Endothelial cell of umbilical vein (primary cell): ENCODE measurements around the gene SLC49A3. TPM values are rescaled to one million over a fixed set of nuclear protein-coding genes. Genes with fewer than 3 reads are reported as not detected.

Source experiments
- BruUV-seq: library from RNA; stranded (reverse); fragments of 400-500 nt; replicated peaks from 2 replicates; lab custom pipeline; 2021; lab: Mats Ljungman, UMichigan
- CTCF ChIA-PET: fragments of 300-600, 350-600 bp; sonication (Branson Sonifier 250); formaldehyde crosslinking; loops from one replicate; lab custom pipeline; 2021; ENCODE audit warnings: antibody characterized with exemption, inconsistent platforms; lab: Charles Lee
- POLR2A ChIA-PET: fragments of 300-600, 350-600 bp; sonication (Branson Sonifier 250); formaldehyde crosslinking; loops from one replicate; lab custom pipeline; 2021; ENCODE audit warnings: antibody characterized with exemption, inconsistent platforms; lab: Charles Lee
- DNase-seq: peaks from one replicate; pipeline ENCODE4 v3.0.0-alpha.2; 2011; ENCODE audit warnings: low read depth, low spot score
- FAIRE-seq: peaks from 2 replicates; lab custom pipeline; 2011; peaks lifted over from hg19 to GRCh38; lab: Jason Lieb, UNC
- H2AFZ ChIP-seq: 2 replicates; pipeline ENCODE4 v1.6.0; 2012; ENCODE audit warnings: low read depth, low read length, control low read depth, inconsistent platforms
- H3K27ac ChIP-seq: 2 replicates; pipeline ENCODE4 v1.5.1; 2011; ENCODE audit warnings: low read depth, mild to moderate bottlenecking, control low read depth, low read length, moderate library complexity; ENCODE audit not compliant: insufficient read depth
- H3K27me3 ChIP-seq, 2 experiments: 2 replicates each; pipeline versions ENCODE4 v1.6.0 to v1.6.1; 2011; ENCODE audit warnings: low read length in 2 of 2, mixed read lengths in 1 of 2; ENCODE audit not compliant: control insufficient read depth in 2 of 2, insufficient read depth in 2 of 2
- H3K36me3 ChIP-seq, 2 experiments: 2 replicates in 1 of 2; 3 replicates in 1 of 2; pipeline ENCODE4 v1.5.1; 2011; ENCODE audit warnings: low read length in 2 of 2, mild to moderate bottlenecking in 1 of 2, moderate library complexity in 1 of 2; ENCODE audit not compliant: control insufficient read depth in 2 of 2, insufficient read depth in 2 of 2; ENCODE audit errors: extremely low read depth in 1 of 2
- H3K4me1 ChIP-seq: 3 replicates; pipeline ENCODE4 v1.5.1; 2011; ENCODE audit warnings: mild to moderate bottlenecking, low read length; ENCODE audit not compliant: control insufficient read depth, insufficient read depth; ENCODE audit errors: extremely low read depth
- H3K4me2 ChIP-seq: 2 replicates; pipeline ENCODE4 v1.6.1; 2011; ENCODE audit warnings: low read length, control low read depth, mixed read lengths; ENCODE audit not compliant: insufficient read depth
- H3K4me3 ChIP-seq, 3 experiments: fragments of 200-600 bp in 1 of 3; sonication (generic), shearing (Covaris generic) in 1 of 3; replicated peaks in 1 of 3; 2 replicates each; pipeline ENCODE4 v1.5.1; 2011 to 2016; ENCODE audit warnings: control low read depth in 3 of 3, low read length in 3 of 3, mild to moderate bottlenecking in 2 of 3, inconsistent platforms in 1 of 3, low read depth in 1 of 3, moderate library complexity in 1 of 3; ENCODE audit not compliant: insufficient read depth in 1 of 3
- H3K79me2 ChIP-seq: 2 replicates; pipeline ENCODE4 v1.6.0; 2012; ENCODE audit warnings: low read length, inconsistent platforms; ENCODE audit not compliant: control insufficient read depth, insufficient read depth
- H3K9ac ChIP-seq: replicated peaks from 2 replicates; pipeline ENCODE3; 2011; ENCODE audit warnings: low read length, control low read depth; ENCODE audit not compliant: insufficient read depth; ENCODE audit errors: extremely low read depth
- H3K9me1 ChIP-seq: replicated peaks from 3 replicates; pipeline ENCODE4 v1.6.0; 2011; ENCODE audit warnings: mild to moderate bottlenecking, low read length; ENCODE audit not compliant: control insufficient read depth, insufficient read depth; ENCODE audit errors: extremely low read depth
- H3K9me3 ChIP-seq: replicated peaks from 2 replicates; pipeline ENCODE4 v1.5.1; 2012; ENCODE audit warnings: low read length, inconsistent platforms; ENCODE audit not compliant: control insufficient read depth, insufficient read depth
- H4K20me1 ChIP-seq: replicated peaks from 2 replicates; pipeline ENCODE3; 2011; ENCODE audit warnings: mild to moderate bottlenecking, low read length; ENCODE audit not compliant: control insufficient read depth, insufficient read depth; ENCODE audit errors: extremely low read depth
- CTCF ChIP-seq, 2 donors: IDR thresholded peaks; 1 replicate in 1 of 2; 2 replicates in 1 of 2; pipeline ENCODE4 v1.5.1; 2011; ENCODE audit warnings: low read length in 2 of 2, mild to moderate bottlenecking in 2 of 2, moderate library complexity in 2 of 2, control low read depth in 1 of 2, inconsistent platforms in 1 of 2, low read depth in 1 of 2; ENCODE audit not compliant: insufficient read depth in 1 of 2; ENCODE audit errors: extremely low read depth in 1 of 2
- EZH2 ChIP-seq: IDR thresholded peaks from 2 replicates; pipeline ENCODE4 v1.6.1; 2012; ENCODE audit warnings: borderline replicate concordance, low read depth, mild to moderate bottlenecking, moderate library complexity, low read length, inconsistent platforms; ENCODE audit not compliant: severe bottlenecking
- FOS ChIP-seq: IDR thresholded peaks from 2 replicates; pipeline ENCODE4 v1.6.1; 2011; ENCODE audit warnings: mild to moderate bottlenecking, low read length, moderate library complexity, borderline replicate concordance; ENCODE audit not compliant: insufficient read depth
- GATA2 ChIP-seq: IDR thresholded peaks from 2 replicates; pipeline ENCODE4 v1.7.0; 2011; ENCODE audit warnings: low read depth, mild to moderate bottlenecking, moderate library complexity, mixed read lengths, low read length; ENCODE audit not compliant: insufficient read length, insufficient read depth
- JUN ChIP-seq: IDR thresholded peaks from 2 replicates; pipeline ENCODE4 v1.6.1; 2011; ENCODE audit warnings: borderline replicate concordance, low read depth; ENCODE audit not compliant: insufficient read length, insufficient read depth
- MAX ChIP-seq: IDR thresholded peaks from 2 replicates; pipeline ENCODE4 v1.6.1; 2011; ENCODE audit not compliant: insufficient read depth, insufficient read length
- MYC ChIP-seq: IDR thresholded peaks from one replicate; pipeline ENCODE4 v1.6.1; 2011; ENCODE audit warnings: mild to moderate bottlenecking, low read depth, low read length
- POLR2A ChIP-seq: IDR thresholded peaks from 2 replicates; pipeline ENCODE4 v1.6.1; 2012; ENCODE audit warnings: low read depth, mild to moderate bottlenecking, control low read depth, low read length
- POLR2AphosphoS5 ChIP-seq: IDR thresholded peaks from 2 replicates; pipeline ENCODE4 v1.6.1; 2012; ENCODE audit warnings: low read depth, mild to moderate bottlenecking, control low read depth, low read length, moderate library complexity; ENCODE audit not compliant: insufficient read depth
- dilution Hi-C: fragments of 300-500 bp; cut with MboI; formaldehyde crosslinking; loops from one replicate; pipeline ENCODE4 v1.15.0; 2019; ENCODE audit warnings: low sequenced_read_pairs; ENCODE audit not compliant: extremely low pct_ligation_motif_present
- intact Hi-C: fragments of 100-400 bp; cut with micrococcal nuclease; formaldehyde crosslinking; loops from one replicate; pipeline ENCODE4 v1.10.0; 2022
- polyA plus RNA-seq, 4 experiments: library from polyadenylated mRNA; depleted of rRNA in 3 of 4; stranded (reverse) in 3 of 4; unstranded in 1 of 4; fragments of >200 nt; gene quantifications; 2 replicates each; pipeline versions ENCODE4 v1.2.1 to v1.2.3, GENCODE V29; 2011 to 2012; ENCODE audit warnings: missing spikeins in 1 of 4
- total RNA-seq: library from RNA; stranded (reverse); gene quantifications from 2 replicates; pipeline ENCODE4 v1.2.3, GENCODE V29; 2021

SLC49A3 gene
- total and polyA plus RNA-seq, 2 donors (not counting 3 experiments of a cell fraction or from before 2014, with no cell fraction given) = 4.2 to 11.5 TPM

- no peak for DNase-seq
- no peaks in the 10 kb centered on the region for H3K9me3 ChIP-seq
- BruUV-seq = no TSS peak
- dilution Hi-C loops (no loop called here), intact Hi-C loops (loop anchor here (1.0 kb wide), 1 partner anchor 17 kb away; the partner anchor contains the start of gene PCGF3)
- no peaks in the 10 kb centered on the region for H3K9me1 ChIP-seq
- no peaks in the 10 kb centered on the region for H4K20me1 ChIP-seq
- POLR2A ChIA-PET = no interaction called here
- CTCF ChIA-PET = interaction anchor here (0.7 to 1.0 kb wide), 2 partner anchors 33 to 55 kb away, joined by 3 read pairs; no protein-coding TSS in a partner anchor
- no peak overlapping the region for H3K27ac ChIP-seq
- H3K79me2 ChIP-seq = no peaks in the 10 kb centered on the region
- no peaks in the 10 kb centered on the region for H3K36me3 ChIP-seq
- FAIRE-seq = no peak
- H3K4me3 ChIP-seq = peak overlapping the region in 2 of 3 experiments; percentile 0 to 35
- no peak for TF ChIP-seq MYC
- TF ChIP-seq POLR2A = no peak
- no peak for TF ChIP-seq MAX
- no peak for TF ChIP-seq GATA2
- no peak for TF ChIP-seq CTCF (IDR thresholded peaks at IDR 0.05; ENCODE audit: extremely low read depth in 1 of 2, insufficient read depth in 1 of 2, low read depth in 1 of 2, low read length in 2 of 2)
- no peak for TF ChIP-seq FOS
- no peak for TF ChIP-seq POLR2AphosphoS5
- TF ChIP-seq JUN = no peak
- TF ChIP-seq EZH2 = no peak
- no peaks in the 10 kb centered on the region for H3K27me3 ChIP-seq
- H3K4me2 ChIP-seq = peak overlapping the region; percentile 30
- H3K4me1 ChIP-seq = peaks cover 14% of the 10 kb centered on the region
- no peak overlapping the region for H3K9ac ChIP-seq
- H2AFZ ChIP-seq = peak overlapping the region; percentile 95
Observed at GRCh38 chr4:687971-688853, 739 bp downstream of the SLC49A3 start.
